Hepatocyte (in vitro differentiated cells): ENCODE results near the gene CPE. TPM values are rescaled to one million over a fixed set of nuclear protein-coding genes. Genes with fewer than 3 reads are reported as not detected.
A peak's percentile ranks its signal among the peaks of the same experiment; 100 is the strongest.

Experiments
- DNase-seq: peaks from one replicate; pipeline ENCODE4 v3.0.0-alpha.2; 2016; ENCODE audit warnings: low spot score
- H2AFZ ChIP-seq: fragments of 200-600 bp; sonication (generic); 2 replicates; pipeline ENCODE4 v1.6.0; 2016; ENCODE audit warnings: antibody characterized with exemption, mild to moderate bottlenecking
- H3K27ac ChIP-seq: fragments of 200-600 bp; sonication (generic); 2 replicates; pipeline ENCODE4 v1.5.1; 2016; ENCODE audit warnings: mild to moderate bottlenecking
- H3K27me3 ChIP-seq: fragments of 200-600 bp; sonication (generic); 2 replicates; pipeline ENCODE4 v1.6.1; 2016
- H3K36me3 ChIP-seq: fragments of 200-600 bp; sonication (generic); replicated peaks from 2 replicates; pipeline ENCODE4 v1.5.1; 2016; ENCODE audit warnings: low read depth; ENCODE audit not compliant: insufficient read depth
- H3K4me1 ChIP-seq: fragments of 200-600 bp; sonication (generic); 2 replicates; pipeline ENCODE4 v1.5.1; 2016; ENCODE audit warnings: mild to moderate bottlenecking, moderate library complexity; ENCODE audit not compliant: insufficient read depth
- H3K4me2 ChIP-seq: fragments of 200-600 bp; sonication (generic); 2 replicates; pipeline ENCODE4 v1.6.0; 2016
- H3K4me3 ChIP-seq: fragments of 200-600 bp; sonication (generic); 2 replicates; pipeline ENCODE4 v1.5.1; 2016; ENCODE audit warnings: mild to moderate bottlenecking
- H3K79me2 ChIP-seq: fragments of 200-600 bp; sonication (generic); 2 replicates; pipeline ENCODE4 v1.6.0; 2017; ENCODE audit warnings: mild to moderate bottlenecking
- H3K9me2 ChIP-seq: fragments of 200-600 bp; sonication (generic); replicated peaks from 2 replicates; pipeline ENCODE4 v1.6.0; 2017; ENCODE audit warnings: mild to moderate bottlenecking; ENCODE audit not compliant: insufficient read depth
- H3K9me3 ChIP-seq: fragments of 200-600 bp; sonication (generic); 2 replicates; pipeline ENCODE4 v1.5.1; 2016; ENCODE audit warnings: low read depth, mild to moderate bottlenecking
- H4K20me1 ChIP-seq: fragments of 200-600 bp; sonication (generic); 2 replicates; pipeline ENCODE4 v1.6.0; 2016; ENCODE audit warnings: mild to moderate bottlenecking; ENCODE audit not compliant: insufficient read depth, poor library complexity, severe bottlenecking
- CTCF ChIP-seq: fragments of 200-600 bp; sonication (generic); IDR thresholded peaks from 2 replicates; pipeline ENCODE4 v1.5.1; 2016; ENCODE audit warnings: antibody characterized with exemption, mild to moderate bottlenecking; ENCODE audit not compliant: poor library complexity
- EZH2 ChIP-seq: fragments of 200-600 bp; sonication (generic); IDR thresholded peaks from 2 replicates; pipeline ENCODE4 v1.6.1; 2016; ENCODE audit warnings: antibody characterized with exemption, mild to moderate bottlenecking, borderline replicate concordance
- EZH2phosphoT487 ChIP-seq: fragments of 200-600 bp; sonication (generic); IDR thresholded peaks from one replicate; pipeline ENCODE4 v1.6.1; 2018; ENCODE audit warnings: antibody characterized with exemption, mild to moderate bottlenecking, low read depth, moderate library complexity; ENCODE audit not compliant: unreplicated experiment, severe bottlenecking
- WGBS: methylation state at CpG from one replicate; pipeline ENCODE4 v1.1.6; 2016; ENCODE audit warnings: low lambda C conversion rate; ENCODE audit errors: missing lambda C conversion rate; 5-methylcytosine and 5-hydroxymethylcytosine counted together
- polyA plus RNA-seq: library from polyadenylated mRNA; unstranded; fragments of >200 nt; fragmentation: Nextera tagmentation; extraction: Ambion mirVana; gene quantifications from 2 replicates; pipeline ENCODE4 v1.2.1, GENCODE V29; 2016
- total RNA-seq: library from RNA; depleted of rRNA; stranded (reverse); fragments of >200 nt; gene quantifications from 2 replicates; pipeline ENCODE4 v1.2.3, GENCODE V29; 2014

Gene CPE
- total and polyA plus RNA-seq, 2 experiments from 2014 or later: 66.4 to 106 TPM

DNA sequence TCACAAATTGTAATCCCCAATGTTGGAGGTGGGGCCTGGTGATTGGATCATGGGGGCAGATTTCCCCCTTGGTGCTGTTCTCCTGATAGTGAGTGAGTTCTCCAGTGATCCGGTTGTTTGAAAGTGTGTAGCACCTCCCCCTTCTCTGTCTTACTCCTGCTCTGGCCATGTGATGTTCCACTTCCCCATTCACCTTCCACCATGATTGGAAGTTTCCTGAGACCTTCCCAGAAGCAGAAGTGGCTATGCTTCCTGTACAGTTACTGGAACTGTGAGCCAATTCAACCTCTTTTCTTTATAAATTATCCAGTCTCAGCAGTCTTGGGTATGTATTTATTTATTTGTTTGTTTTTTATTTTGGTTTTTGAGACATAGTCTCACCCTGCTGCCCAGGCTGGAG is 143.2 kb downstream of the CPE start:
- no peak for TF ChIP-seq CTCF
- TF ChIP-seq EZH2: no peak
- no peak for DNase-seq
- Histone ChIP-seq H3K9me3 (no peaks in the 10 kb centered on the region), H3K4me1 (no peaks in the 10 kb centered on the region), H4K20me1 (no peaks in the 10 kb centered on the region), H3K36me3 (no peaks in the 10 kb centered on the region), H2AFZ (no peak overlapping the region), H3K9me2 (no peaks in the 10 kb centered on the region), H3K27me3 (no peaks in the 10 kb centered on the region), H3K27ac (no peak overlapping the region), H3K79me2 (no peaks in the 10 kb centered on the region), H3K4me3 (no peak overlapping the region), H3K4me2 (no peak overlapping the region)
- 92% methylated on average over 1 of the region's 1 CpG for WGBS

DNA sequence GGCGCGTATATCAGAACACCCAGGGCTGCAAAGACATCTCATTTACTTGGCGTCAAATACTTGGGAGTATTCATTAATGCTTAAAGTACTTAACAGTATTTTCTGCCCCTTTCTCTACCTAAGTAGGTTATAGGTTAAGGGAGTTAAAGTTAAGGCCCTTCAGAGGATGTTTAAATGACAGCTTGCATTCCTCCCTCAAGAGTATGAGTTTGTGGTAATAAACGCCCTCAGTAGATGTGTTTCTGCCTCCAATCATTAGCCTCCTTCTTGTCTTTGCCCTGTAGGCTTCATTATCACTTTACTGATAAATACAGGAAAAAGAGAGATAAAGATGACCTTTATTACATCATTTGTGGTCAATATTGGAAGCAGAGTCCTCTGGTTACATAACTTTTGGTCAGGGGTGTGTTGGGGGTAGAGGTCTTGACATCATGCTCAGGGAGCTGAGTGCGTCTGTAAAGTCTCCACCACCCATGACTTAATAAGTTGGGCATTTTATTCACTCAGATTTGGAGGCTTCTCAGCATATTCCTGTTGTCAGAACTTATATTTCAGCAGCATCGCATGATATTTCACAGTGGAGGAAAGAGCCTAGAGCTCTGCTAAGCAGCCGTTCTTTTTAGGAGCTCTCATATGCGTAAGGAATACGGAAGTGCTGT is 145.9 kb downstream of the CPE start:
- Histone ChIP-seq H2AFZ (no peak overlapping the region), H3K4me3 (no peak overlapping the region), H3K4me1 (no peaks in the 10 kb centered on the region), H3K9me3 (no peaks in the 10 kb centered on the region), H3K27ac (no peak overlapping the region), H3K4me2 (no peak overlapping the region), H3K79me2 (no peaks in the 10 kb centered on the region), H3K9me2 (no peaks in the 10 kb centered on the region), H3K27me3 (no peaks in the 10 kb centered on the region), H4K20me1 (no peaks in the 10 kb centered on the region), H3K36me3 (no peaks in the 10 kb centered on the region)
- no peak for TF ChIP-seq EZH2
- TF ChIP-seq EZH2phosphoT487: no peak
- TF ChIP-seq CTCF: no peak
- WGBS: 85% methylated on average over 9 of the region's 9 CpGs
- DNase-seq: no peak

- Histone ChIP-seq H4K20me1 (no peaks in the 10 kb centered on the region), H3K27me3 (no peaks in the 10 kb centered on the region), H3K4me3 (no peak overlapping the region), H2AFZ (no peak overlapping the region), H3K36me3 (no peaks in the 10 kb centered on the region), H3K79me2 (no peaks in the 10 kb centered on the region), H3K4me1 (no peaks in the 10 kb centered on the region), H3K4me2 (no peak overlapping the region), H3K9me3 (no peaks in the 10 kb centered on the region), H3K27ac (no peak overlapping the region), H3K9me2 (no peaks in the 10 kb centered on the region)
- TF ChIP-seq CTCF (no peak), EZH2 (no peak), EZH2phosphoT487 (no peak)
- WGBS: 59% methylated on average over 4 of the region's 4 CpGs
- DNase-seq: peak; percentile 11
Measured at GRCh38 chr4:165532976-165533375, 154.2 kb downstream of the CPE start.
